Peyer's patch (tissue), 4 donors: Measurements from ENCODE around the gene FRMD5.

Experiments used
- CTCF ChIP-seq, 6 experiments: fragments of 450-650 bp in 4 of 6; fragments of 200-600 bp in 2 of 6; sonication (generic) in 1 of 6; IDR thresholded peaks; one replicate each; pipeline ENCODE4 v1.5.1; 2017 to 2019; ENCODE audit warnings: antibody characterized with exemption in 6 of 6, mild to moderate bottlenecking in 3 of 6, moderate library complexity in 1 of 6
- POLR2A ChIP-seq, 2 donors: fragments of 450-650 bp; IDR thresholded peaks; one replicate each; pipeline ENCODE4 v1.5.1; 2017; ENCODE audit warnings: antibody characterized with exemption in 2 of 2, mild to moderate bottlenecking in 2 of 2, moderate library complexity in 2 of 2

DNA sequence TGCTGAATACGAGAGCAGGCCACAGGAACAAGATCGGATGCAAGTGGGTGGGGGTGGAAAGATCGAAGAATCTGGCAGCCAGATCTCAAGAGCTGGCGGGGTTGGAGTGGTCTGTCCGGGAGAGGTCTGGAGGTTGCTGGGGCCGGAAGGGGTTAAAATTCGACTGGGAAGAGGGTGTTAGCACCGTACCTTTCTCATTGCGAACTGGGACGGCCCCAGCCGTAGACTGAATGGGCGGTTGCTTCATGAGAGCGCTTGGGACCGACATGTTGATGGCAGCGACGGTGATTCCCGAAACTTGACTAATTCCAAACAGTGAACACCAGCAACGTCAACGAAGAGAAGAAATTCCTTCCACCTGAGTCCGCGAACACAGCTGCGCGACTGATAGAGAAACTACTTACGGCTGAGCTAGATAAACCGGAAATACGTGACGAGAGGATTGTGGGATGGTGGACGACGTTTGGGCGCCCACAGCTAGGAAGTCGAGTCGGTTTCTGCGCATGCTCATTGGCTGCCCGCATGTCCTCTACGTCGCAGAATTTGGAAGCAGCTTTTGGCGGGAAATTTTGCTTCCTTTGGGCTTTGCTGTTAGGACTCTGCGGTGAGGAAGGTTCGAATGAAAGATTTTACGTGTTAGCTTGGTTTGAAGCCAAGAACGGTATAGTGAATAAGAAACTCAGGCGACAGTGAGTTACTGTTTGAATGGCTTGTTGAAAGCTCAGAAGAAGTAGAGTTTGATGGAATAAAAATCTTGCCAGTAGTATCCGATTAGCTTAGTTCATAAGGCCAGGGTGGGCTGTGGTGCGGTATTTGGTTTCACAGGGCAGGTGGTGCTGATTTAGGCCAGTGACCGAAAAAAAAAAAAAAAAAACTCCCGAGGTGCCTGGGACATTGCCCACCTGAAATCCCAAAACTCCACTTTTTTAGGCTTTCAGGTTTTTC lies 370.5 kb downstream of the FRMD5 start, which contains the start of gene MFAP1:
- TF ChIP-seq CTCF (IDR thresholded peaks at IDR 0.05) (no peak), POLR2A (IDR thresholded peaks at IDR 0.05) (peak; percentile 88 to 96)
